ENCODE data around the gene POFUT2. TPM values are rescaled to one million over a fixed set of nuclear protein-coding genes. Genes with fewer than 3 reads are reported as not detected.

The POFUT2 gene
- polyA plus RNA-seq, 1 donor from 2014 or later: 25.4 TPM

DNA sequence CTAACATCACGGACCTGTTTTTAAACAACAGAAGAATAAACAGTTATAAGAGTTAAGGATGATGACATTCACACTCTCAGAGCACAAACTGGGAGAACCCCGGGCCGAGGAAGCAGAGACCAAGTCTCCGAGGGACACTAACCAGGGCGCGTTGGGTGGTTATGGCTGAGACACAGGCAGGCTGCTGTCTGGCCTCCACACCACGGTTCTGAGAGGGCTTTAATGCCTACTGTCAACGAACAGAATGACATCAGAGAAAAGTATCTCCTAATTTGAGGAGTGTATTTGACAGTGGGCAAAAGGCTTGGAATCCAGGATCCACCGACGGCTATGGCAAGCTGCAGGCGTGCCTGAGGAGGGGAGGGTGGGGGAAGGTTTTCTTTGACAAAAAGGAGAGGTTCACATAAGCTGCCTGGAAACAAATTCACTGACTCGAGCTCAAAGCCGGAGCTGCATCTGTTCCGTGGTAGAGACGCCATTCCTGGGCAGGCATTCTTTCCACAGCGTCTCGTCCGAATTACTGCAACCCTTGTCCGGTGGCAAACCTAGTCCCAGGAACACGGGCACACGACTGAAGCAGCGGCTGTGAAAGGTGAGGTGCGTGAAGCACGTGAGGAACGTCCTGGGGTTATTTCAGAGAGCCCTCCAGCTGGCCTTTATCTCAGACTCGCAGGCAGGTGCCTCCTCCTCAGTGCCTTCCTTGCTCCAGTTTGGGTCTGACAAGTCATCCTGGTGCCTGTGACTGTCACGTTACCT lies 9.4 kb downstream of the POFUT2 start:
- Histone ChIP-seq H4K20me1 (ENCODE audit: insufficient read depth) (no peaks in the 10 kb centered on the region), H3K79me2 (replicated peaks; ENCODE audit: insufficient read depth, low read length) (no peaks in the 10 kb centered on the region), H3K4me3 (ENCODE audit: low read length) (no peak overlapping the region), H3F3A (ENCODE audit: insufficient read depth, low read length, poor library complexity, severe bottlenecking) (no peaks in the 10 kb centered on the region), H2AFZ (ENCODE audit: low read depth, low read length) (no peak overlapping the region), H3K27me3 (ENCODE audit: insufficient read depth, low read depth, low read length) (no peaks in the 10 kb centered on the region), H3K9me3 (ENCODE audit: low read length) (no peaks in the 10 kb centered on the region), H3K9me2 (ENCODE audit: insufficient read depth, low read length) (no peaks in the 10 kb centered on the region), H3K27ac (ENCODE audit: low read length) (no peak overlapping the region), H3K36me3 (ENCODE audit: insufficient read depth, low read length) (peaks cover 7% of the 10 kb centered on the region), H3K9ac (ENCODE audit: low read length) (no peak overlapping the region), H3K4me2 (ENCODE audit: low read length) (no peak overlapping the region)
- TF ChIP-seq EZH2 (IDR thresholded peaks at IDR 0.05; ENCODE audit: borderline replicate concordance, insufficient read depth, low read length, poor library complexity, severe bottlenecking) (no peak), EP300 (conservative IDR thresholded peaks at IDR 0.05; ENCODE audit: poor library complexity, severe bottlenecking) (no peak), TAF1 (IDR thresholded peaks at IDR 0.05; ENCODE audit: low read depth) (no peak), POLR2AphosphoS5 (IDR thresholded peaks at IDR 0.05) (no peak), MXI1 (conservative IDR thresholded peaks at IDR 0.05; ENCODE audit: poor library complexity, severe bottlenecking) (no peak), RAD21 (conservative IDR thresholded peaks at IDR 0.05) (no peak), SMC3 (conservative IDR thresholded peaks at IDR 0.05; ENCODE audit: poor library complexity) (no peak)
- TF ChIP-seq, protein P1, sequence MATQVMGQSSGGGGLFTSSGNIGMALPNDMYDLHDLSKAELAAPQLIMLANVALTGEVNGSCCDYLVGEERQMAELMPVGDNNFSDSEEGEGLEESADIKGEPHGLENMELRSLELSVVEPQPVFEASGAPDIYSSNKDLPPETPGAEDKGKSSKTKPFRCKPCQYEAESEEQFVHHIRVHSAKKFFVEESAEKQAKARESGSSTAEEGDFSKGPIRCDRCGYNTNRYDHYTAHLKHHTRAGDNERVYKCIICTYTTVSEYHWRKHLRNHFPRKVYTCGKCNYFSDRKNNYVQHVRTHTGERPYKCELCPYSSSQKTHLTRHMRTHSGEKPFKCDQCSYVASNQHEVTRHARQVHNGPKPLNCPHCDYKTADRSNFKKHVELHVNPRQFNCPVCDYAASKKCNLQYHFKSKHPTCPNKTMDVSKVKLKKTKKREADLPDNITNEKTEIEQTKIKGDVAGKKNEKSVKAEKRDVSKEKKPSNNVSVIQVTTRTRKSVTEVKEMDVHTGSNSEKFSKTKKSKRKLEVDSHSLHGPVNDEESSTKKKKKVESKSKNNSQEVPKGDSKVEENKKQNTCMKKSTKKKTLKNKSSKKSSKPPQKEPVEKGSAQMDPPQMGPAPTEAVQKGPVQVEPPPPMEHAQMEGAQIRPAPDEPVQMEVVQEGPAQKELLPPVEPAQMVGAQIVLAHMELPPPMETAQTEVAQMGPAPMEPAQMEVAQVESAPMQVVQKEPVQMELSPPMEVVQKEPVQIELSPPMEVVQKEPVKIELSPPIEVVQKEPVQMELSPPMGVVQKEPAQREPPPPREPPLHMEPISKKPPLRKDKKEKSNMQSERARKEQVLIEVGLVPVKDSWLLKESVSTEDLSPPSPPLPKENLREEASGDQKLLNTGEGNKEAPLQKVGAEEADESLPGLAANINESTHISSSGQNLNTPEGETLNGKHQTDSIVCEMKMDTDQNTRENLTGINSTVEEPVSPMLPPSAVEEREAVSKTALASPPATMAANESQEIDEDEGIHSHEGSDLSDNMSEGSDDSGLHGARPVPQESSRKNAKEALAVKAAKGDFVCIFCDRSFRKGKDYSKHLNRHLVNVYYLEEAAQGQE (IDR thresholded peaks at IDR 0.05; ENCODE audit: borderline replicate concordance): no peak
- TF ChIP-seq, protein P2, sequence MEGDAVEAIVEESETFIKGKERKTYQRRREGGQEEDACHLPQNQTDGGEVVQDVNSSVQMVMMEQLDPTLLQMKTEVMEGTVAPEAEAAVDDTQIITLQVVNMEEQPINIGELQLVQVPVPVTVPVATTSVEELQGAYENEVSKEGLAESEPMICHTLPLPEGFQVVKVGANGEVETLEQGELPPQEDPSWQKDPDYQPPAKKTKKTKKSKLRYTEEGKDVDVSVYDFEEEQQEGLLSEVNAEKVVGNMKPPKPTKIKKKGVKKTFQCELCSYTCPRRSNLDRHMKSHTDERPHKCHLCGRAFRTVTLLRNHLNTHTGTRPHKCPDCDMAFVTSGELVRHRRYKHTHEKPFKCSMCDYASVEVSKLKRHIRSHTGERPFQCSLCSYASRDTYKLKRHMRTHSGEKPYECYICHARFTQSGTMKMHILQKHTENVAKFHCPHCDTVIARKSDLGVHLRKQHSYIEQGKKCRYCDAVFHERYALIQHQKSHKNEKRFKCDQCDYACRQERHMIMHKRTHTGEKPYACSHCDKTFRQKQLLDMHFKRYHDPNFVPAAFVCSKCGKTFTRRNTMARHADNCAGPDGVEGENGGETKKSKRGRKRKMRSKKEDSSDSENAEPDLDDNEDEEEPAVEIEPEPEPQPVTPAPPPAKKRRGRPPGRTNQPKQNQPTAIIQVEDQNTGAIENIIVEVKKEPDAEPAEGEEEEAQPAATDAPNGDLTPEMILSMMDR (IDR thresholded peaks at IDR 0.05; ENCODE audit: poor library complexity, severe bottlenecking): no peak

- no peaks in the 10 kb centered on the region for H3K9me3 ChIP-seq (ENCODE audit: low read length)
- no peaks in the 10 kb centered on the region for H3K79me2 ChIP-seq (replicated peaks; ENCODE audit: insufficient read depth, low read length)
- no peak overlapping the region for H3K4me2 ChIP-seq (ENCODE audit: low read length)
- H3K27ac ChIP-seq (ENCODE audit: low read length): no peak overlapping the region
- H3K9me2 ChIP-seq (ENCODE audit: insufficient read depth, low read length): no peaks in the 10 kb centered on the region
- H3K27me3 ChIP-seq (ENCODE audit: insufficient read depth, low read depth, low read length): no peaks in the 10 kb centered on the region
- no peaks in the 10 kb centered on the region for H4K20me1 ChIP-seq (ENCODE audit: insufficient read depth)
- peaks cover 7% of the 10 kb centered on the region for H3K36me3 ChIP-seq (ENCODE audit: insufficient read depth, low read length)
- H3F3A ChIP-seq (ENCODE audit: insufficient read depth, low read length, poor library complexity, severe bottlenecking): no peaks in the 10 kb centered on the region
- no peak overlapping the region for H3K9ac ChIP-seq (ENCODE audit: low read length)
- H2AFZ ChIP-seq (ENCODE audit: low read depth, low read length): no peak overlapping the region
- no peak overlapping the region for H3K4me3 ChIP-seq (ENCODE audit: low read length)
- TF ChIP-seq, protein P2 (IDR thresholded peaks at IDR 0.05; ENCODE audit: poor library complexity, severe bottlenecking): no peak
- TF ChIP-seq TAF1 (IDR thresholded peaks at IDR 0.05; ENCODE audit: low read depth) (no peak), RAD21 (conservative IDR thresholded peaks at IDR 0.05) (no peak), MXI1 (conservative IDR thresholded peaks at IDR 0.05; ENCODE audit: poor library complexity, severe bottlenecking) (no peak), POLR2AphosphoS5 (IDR thresholded peaks at IDR 0.05) (no peak), SMC3 (conservative IDR thresholded peaks at IDR 0.05; ENCODE audit: poor library complexity) (no peak), EP300 (conservative IDR thresholded peaks at IDR 0.05; ENCODE audit: poor library complexity, severe bottlenecking) (no peak), EZH2 (IDR thresholded peaks at IDR 0.05; ENCODE audit: borderline replicate concordance, insufficient read depth, low read length, poor library complexity, severe bottlenecking) (no peak)
- TF ChIP-seq, protein P1 (IDR thresholded peaks at IDR 0.05; ENCODE audit: borderline replicate concordance): no peak
Measured at GRCh38 chr21:45277101-45278045, 10.3 kb downstream of the POFUT2 start.
